Retinal pigment epithelial cell (primary cell): ENCODE data around the gene MAD1L1.

Experiments used
- DNase-seq: peaks from one replicate; pipeline ENCODE4 v3.0.0-alpha.2; 2010; ENCODE audit warnings: low read depth
- H3K4me3 ChIP-seq: 2 replicates; pipeline ENCODE4 v1.5.1; 2011; ENCODE audit warnings: mild to moderate bottlenecking, low read length, control low read depth, moderate library complexity
- TF ChIP-seq, protein P1 (sequence below): conservative IDR thresholded peaks from 2 replicates; pipeline ENCODE4 v1.5.1; 2011; ENCODE audit warnings: low read depth, low read length, control low read depth, inconsistent platforms

The MAD1L1 gene

DNA sequence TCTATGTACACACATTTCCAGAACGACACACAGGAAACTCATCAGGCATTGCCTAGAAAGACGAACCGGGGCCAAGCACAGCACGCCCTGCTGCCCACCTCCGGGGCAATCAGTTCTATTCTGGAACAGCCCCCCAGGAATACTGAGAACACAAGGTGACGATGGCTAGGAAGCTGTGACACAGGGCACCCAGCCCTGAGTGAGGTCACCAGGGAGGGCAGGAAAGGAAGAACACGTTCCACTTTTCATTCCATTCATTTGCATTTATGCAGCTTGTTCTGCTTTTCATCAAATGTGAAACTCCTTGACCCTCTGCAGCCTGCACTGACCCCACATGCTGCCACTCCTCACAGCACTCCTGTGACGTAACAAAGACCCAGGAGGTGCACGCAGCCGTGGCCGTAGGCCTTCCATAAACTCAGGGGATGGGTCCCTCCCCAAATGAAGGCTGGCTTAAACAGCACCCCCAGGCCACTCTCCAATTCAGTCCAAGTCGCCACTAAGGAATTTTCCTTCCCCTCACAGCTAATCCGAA is 28.9 kb downstream of the MAD1L1 start:
- DNase-seq: no peak
- TF ChIP-seq, protein P1, sequence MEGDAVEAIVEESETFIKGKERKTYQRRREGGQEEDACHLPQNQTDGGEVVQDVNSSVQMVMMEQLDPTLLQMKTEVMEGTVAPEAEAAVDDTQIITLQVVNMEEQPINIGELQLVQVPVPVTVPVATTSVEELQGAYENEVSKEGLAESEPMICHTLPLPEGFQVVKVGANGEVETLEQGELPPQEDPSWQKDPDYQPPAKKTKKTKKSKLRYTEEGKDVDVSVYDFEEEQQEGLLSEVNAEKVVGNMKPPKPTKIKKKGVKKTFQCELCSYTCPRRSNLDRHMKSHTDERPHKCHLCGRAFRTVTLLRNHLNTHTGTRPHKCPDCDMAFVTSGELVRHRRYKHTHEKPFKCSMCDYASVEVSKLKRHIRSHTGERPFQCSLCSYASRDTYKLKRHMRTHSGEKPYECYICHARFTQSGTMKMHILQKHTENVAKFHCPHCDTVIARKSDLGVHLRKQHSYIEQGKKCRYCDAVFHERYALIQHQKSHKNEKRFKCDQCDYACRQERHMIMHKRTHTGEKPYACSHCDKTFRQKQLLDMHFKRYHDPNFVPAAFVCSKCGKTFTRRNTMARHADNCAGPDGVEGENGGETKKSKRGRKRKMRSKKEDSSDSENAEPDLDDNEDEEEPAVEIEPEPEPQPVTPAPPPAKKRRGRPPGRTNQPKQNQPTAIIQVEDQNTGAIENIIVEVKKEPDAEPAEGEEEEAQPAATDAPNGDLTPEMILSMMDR: no peak
- no peak overlapping the region for H3K4me3 ChIP-seq

DNA sequence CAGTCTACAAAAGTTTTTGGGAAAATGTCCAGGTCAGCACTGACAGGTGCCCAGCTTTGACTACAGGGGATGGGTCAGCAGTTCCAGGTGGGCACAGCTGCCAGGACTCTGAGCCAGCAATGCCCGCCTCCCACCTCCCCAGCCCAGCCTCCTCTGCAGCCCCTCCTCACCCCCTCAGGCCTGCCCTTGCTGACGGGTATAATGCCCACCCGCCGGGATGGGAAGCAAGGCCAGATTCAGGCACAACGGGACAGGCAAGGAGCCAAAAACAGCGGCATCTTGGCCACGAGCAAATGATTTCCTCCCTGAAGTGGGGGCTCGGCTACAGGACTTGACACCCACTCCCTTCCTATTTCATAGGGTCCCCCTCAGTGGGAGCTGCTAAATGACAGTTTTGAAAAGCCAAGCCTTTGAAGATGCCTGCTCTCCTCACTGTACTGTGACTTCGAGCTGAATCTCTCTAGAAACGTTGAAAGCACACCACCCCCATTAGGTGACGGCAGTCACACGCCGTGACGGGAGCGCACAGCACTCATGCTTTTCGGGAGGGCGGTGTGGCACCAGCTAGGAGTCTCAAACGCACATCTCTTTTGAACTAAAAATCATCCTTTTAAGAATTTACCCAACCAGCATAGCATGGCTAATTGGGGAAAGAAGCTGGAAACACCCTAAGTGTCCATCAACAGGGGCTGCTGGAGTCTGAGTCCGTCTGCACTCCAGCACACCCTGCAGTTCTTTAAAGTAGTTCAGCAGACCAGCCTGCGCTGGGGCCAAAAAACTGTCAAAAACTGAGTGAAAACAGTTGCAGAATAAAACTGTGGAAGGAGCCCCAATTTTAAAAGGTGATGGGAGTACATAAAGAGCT is 29.6 kb downstream of the MAD1L1 start:
- no peak for DNase-seq
- no peak overlapping the region for H3K4me3 ChIP-seq
- TF ChIP-seq, protein P1: peak; percentile 5

DNA sequence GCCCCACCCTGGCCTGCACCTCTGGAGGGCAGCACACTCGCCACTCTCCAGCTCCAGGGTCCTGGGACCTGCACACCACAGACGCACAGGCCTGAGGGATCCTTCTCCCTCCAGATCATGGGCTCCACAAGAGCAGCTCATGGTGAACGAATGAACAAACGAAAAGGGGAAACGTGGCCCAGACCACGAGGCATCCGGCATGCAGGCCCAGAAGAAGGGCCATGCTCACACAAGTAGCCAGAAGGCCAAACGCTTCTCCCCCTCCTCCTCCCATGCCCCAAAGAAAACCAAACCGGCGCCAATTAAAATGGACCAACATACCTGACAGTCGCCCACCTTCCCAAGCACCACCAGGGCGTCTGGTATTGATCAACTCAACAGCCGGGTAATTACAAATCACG is 30.4 kb downstream of the MAD1L1 start:
- TF ChIP-seq, protein P1: no peak
- DNase-seq: no peak
- no peak overlapping the region for H3K4me3 ChIP-seq

DNA sequence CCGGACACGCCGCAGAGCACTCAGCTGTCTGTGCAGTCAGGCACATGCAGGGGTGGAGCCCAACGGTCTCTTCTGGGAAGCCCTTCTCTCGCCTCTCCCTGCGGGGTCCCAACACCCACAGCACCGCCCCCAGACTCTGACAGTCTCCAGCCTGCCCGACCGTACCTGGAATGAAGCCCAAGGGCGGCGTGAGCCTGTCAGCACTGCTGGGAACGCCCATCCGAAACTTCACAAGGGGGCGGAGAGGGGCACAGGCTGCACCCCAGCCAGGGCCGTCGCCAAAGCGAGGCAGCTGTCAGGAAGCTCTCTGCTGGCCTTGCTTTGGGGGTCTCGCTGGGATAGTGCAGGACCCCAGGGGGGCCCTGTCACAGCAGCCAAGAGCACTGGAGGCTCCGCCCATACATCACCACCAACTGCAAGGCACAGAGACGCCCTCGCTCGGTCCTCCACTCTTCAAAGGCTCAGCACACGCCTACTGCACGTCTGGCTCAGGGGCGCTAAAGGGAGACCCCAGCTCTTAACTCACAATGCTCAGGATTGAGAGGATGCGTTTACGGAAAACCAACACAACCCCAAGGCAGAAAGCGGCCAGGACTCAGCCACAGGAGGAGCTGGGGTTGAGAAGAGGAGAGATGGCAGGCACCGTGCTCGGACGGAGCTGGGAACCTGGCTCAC is 30.9 kb downstream of the MAD1L1 start:
- TF ChIP-seq, protein P1: no peak
- DNase-seq: no peak
- no peak overlapping the region for H3K4me3 ChIP-seq

DNA sequence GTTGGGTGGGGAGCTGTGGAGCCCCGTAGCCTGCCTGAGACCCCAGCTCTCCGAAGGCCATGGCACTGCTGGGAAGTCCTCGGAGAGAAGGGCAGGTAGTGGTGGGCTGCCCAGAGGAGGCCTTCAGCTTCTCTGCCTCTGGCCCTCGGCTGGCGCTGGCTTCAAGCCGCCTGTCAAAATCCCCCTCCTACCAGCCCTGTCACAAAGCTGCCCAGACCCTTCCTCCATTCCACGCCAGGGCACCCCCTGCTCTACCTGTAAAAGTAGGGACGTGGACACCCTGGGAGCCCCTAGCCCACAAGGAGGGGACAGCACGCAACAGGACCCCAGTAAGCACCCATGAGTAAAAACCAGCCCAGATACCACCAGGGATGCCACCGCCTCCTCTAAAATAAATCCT is 31.6 kb downstream of the MAD1L1 start:
- H3K4me3 ChIP-seq: no peak overlapping the region
- TF ChIP-seq, protein P1: no peak
- DNase-seq: no peak

DNA sequence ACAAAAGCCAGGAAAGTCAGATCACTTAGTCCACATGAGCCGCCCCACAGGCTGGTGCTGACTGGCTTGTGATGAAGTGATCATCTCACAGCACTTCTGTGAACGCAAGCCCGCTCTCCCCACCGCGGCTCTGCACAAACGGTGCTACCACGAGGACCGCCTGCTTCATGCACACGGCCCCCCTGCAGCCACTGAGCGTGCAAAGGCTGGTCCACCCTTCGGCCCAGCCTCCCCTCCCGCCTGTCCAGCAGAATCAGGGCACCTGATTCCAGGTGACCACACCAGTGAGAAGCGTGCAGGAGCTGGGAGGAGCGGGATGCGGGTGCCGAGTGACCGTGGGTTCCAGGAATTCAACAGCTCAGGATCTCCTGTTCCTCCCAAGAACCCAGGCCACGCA is 32.2 kb downstream of the MAD1L1 start:
- TF ChIP-seq, protein P1: no peak
- no peak for DNase-seq

More for the DNA sequence above, 32.2 kb downstream of the MAD1L1 start:
- no peak overlapping the region for H3K4me3 ChIP-seq
